Heart left ventricle (tissue), 13 donors: ENCODE measurements around the gene ANKH.

Experiments used
- CTCF ChIP-seq, 12 donors: fragments of 200-600 bp; sonication (generic) in 4 of 12; IDR thresholded peaks; one replicate each; pipeline versions ENCODE4 v1.5.0 to v1.8.0; 2018 to 2022; ENCODE audit warnings: antibody characterized with exemption in 12 of 12, mild to moderate bottlenecking in 5 of 12
- POLR2A ChIP-seq, 2 donors: fragments of 450-650 bp; IDR thresholded peaks; one replicate each; pipeline ENCODE4 v1.6.1; 2017; ENCODE audit warnings: antibody characterized with exemption in 2 of 2, mild to moderate bottlenecking in 2 of 2, moderate library complexity in 2 of 2
- donor health status: ischemic (EF 13 %, LVEDD 7.1; RV severe dilation, severe dysfunction).
- donor health status: DM: no; HTN: yes; CAD: no.
- donor health status: DM: no; HTN: no; CAD: no.
- donor health status: ischemic (EF 25% LVEDD 6.9; RV normal size, moderate dysfunction).
- donor health status: ischemic (EF 25% LVEDD 5.7; RV mildly dilated, moderate dysfunction).
- donor health status: ischemic (EF 35%, LVEDD 5.7; RV mildly dilated, moderate dysfunction).
- donor health status: nonischemic (EF 11% LVEDD 7.7; RV severe dilation, severe dysfunction).
- donor health status: DM: yes; HTN: yes; CAD: no.
- donor health status: PGD.
- donor health status: ischemic (EF 29% LVEDD 5.4; RV normal size, mild dysfunction).
- donor health status: nonischemic (EF 23%, LVEDD 6.1; RV moderate dilation, normal function).

GRCh38 chr5:14718778-14719177 lies 152.8 kb downstream of the ANKH start:
- TF ChIP-seq CTCF (IDR thresholded peaks at IDR 0.05) (no peak), POLR2A (IDR thresholded peaks at IDR 0.05) (no peak)
